Colonic mucosa (tissue), 4 donors: ENCODE measurements around the gene TMPRSS2. TPM values are rescaled to one million over a fixed set of nuclear protein-coding genes. Genes with fewer than 3 reads are reported as not detected.
A peak's percentile ranks its signal among the peaks of the same experiment; 100 is the strongest.

Experiments used
- DNase-seq: peaks from one replicate; pipeline ENCODE4 v3.0.0-alpha.2; 2020
- H3K27ac ChIP-seq: fragments of 200-600 bp; one replicate; pipeline ENCODE4 v1.8.0; 2021
- H3K27me3 ChIP-seq: fragments of 200-600 bp; one replicate; pipeline ENCODE4 v1.8.0; 2021
- H3K36me3 ChIP-seq: fragments of 200-600 bp; one replicate; pipeline ENCODE4 v1.8.0; 2021
- H3K4me1 ChIP-seq: fragments of 200-600 bp; one replicate; pipeline ENCODE4 v1.8.0; 2021; ENCODE audit warnings: mild to moderate bottlenecking
- H3K4me3 ChIP-seq: fragments of 200-600 bp; one replicate; pipeline ENCODE4 v1.8.0; 2021
- H3K9ac ChIP-seq, 2 donors: one replicate each; pipeline ENCODE4 v1.7.0; 2013; ENCODE audit warnings: control low read depth in 2 of 2, low read depth in 2 of 2, low read length in 2 of 2
- H3K9me3 ChIP-seq: fragments of 200-600 bp; one replicate; pipeline ENCODE4 v1.8.0; 2021
- intact Hi-C: fragments of 100-400 bp; cut with DNase I; formaldehyde crosslinking; loops from one replicate; pipeline ENCODE4 v1.14.1; 2022
- total RNA-seq, 2 donors: library from RNA; stranded (reverse); fragmentation: NEBNext Ultra II Directional in 1 of 2; extraction: Animal tissue kit (Norgen Biotek cat#: 25700) in 1 of 2; gene quantifications; one replicate each; pipeline ENCODE4 v1.2.1, GENCODE V29; 2021
- TF ChIP-seq, protein P1 (sequence below): fragments of 200-600 bp; IDR thresholded peaks from one replicate; pipeline ENCODE4 v1.8.0; 2022; ENCODE audit warnings: antibody characterized with exemption, mild to moderate bottlenecking
- donor health status: healthy.
- donor health status: DM: no; HTN: no; CAD: no.
- donor health status: DM: no; HTN: no; CAD: no.

The TMPRSS2 gene
- total RNA-seq, 2 donors from 2014 or later = 261 to 408 TPM

DNA sequence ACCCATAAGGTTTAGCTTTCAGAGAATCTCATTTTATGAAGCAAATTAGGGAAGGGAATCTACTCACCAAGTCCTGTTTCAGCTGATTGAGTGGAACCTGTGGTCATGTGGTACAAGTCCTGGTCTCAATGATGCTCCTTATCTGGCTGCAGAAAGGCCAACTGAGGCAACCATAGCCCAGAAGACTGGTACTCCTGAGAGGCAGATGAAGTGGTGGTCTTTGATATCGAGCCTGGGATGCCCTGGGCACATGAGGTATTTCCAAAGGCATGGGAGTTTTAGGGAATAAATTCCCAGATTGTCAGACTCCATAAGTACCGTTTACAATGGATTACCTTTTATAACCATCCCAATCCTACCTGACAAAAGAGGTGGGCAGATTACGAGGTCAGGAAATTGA, 78.7 kb downstream of the TMPRSS2 start:
- Histone ChIP-seq H3K27me3 (no peaks in the 10 kb centered on the region), H3K9me3 (no peaks in the 10 kb centered on the region), H3K36me3 (no peaks in the 10 kb centered on the region), H3K27ac (no peak overlapping the region), H3K4me1 (peaks cover 5% of the 10 kb centered on the region), H3K9ac (no peak overlapping the region), H3K4me3 (no peak overlapping the region)
- TF ChIP-seq, protein P1, sequence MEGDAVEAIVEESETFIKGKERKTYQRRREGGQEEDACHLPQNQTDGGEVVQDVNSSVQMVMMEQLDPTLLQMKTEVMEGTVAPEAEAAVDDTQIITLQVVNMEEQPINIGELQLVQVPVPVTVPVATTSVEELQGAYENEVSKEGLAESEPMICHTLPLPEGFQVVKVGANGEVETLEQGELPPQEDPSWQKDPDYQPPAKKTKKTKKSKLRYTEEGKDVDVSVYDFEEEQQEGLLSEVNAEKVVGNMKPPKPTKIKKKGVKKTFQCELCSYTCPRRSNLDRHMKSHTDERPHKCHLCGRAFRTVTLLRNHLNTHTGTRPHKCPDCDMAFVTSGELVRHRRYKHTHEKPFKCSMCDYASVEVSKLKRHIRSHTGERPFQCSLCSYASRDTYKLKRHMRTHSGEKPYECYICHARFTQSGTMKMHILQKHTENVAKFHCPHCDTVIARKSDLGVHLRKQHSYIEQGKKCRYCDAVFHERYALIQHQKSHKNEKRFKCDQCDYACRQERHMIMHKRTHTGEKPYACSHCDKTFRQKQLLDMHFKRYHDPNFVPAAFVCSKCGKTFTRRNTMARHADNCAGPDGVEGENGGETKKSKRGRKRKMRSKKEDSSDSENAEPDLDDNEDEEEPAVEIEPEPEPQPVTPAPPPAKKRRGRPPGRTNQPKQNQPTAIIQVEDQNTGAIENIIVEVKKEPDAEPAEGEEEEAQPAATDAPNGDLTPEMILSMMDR = no peak
- DNase-seq = no peak
- intact Hi-C loops = no loop called here

- Histone ChIP-seq H3K27ac (no peak overlapping the region), H3K4me1 (peaks cover 5% of the 10 kb centered on the region), H3K9me3 (no peaks in the 10 kb centered on the region), H3K4me3 (no peak overlapping the region), H3K36me3 (no peaks in the 10 kb centered on the region), H3K9ac (no peak overlapping the region), H3K27me3 (no peaks in the 10 kb centered on the region)
- intact Hi-C loops = no loop called here
- no peak for DNase-seq
- TF ChIP-seq, protein P1 = no peak
These were observed 79.1 kb downstream of the TMPRSS2 start for GRCh38 chr21:41428847-41429246.

GRCh38 chr21:41428311-41428710, 79.6 kb downstream of the TMPRSS2 start:
- Histone ChIP-seq H3K4me3 (no peak overlapping the region), H3K27ac (no peak overlapping the region), H3K4me1 (peaks cover 5% of the 10 kb centered on the region), H3K36me3 (no peaks in the 10 kb centered on the region), H3K9ac (no peak overlapping the region), H3K9me3 (no peaks in the 10 kb centered on the region), H3K27me3 (no peaks in the 10 kb centered on the region)
- DNase-seq = no peak
- intact Hi-C loops = no loop called here
- TF ChIP-seq, protein P1 = no peak

DNA sequence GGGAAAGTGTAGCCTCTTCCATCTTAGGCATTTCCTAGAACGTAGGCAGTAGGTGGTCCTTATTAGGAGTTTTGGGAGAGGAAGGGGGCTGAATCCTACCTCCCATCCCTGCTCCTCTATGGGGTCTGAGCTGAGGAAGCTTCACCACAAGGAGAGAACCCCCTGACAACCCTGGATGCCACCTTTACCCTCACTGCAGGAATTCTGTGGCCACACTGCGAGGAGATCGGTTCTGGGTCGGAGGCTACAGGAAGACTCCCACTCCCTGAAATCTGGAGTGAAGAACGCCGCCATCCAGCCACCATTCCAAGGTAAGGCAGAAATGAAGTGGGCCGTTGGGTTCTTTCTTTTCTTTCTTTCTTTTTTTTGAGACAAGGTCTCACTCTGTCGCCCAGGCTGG, 80.4 kb downstream of the TMPRSS2 start:
- H3K27ac ChIP-seq = no peak overlapping the region
- H3K36me3 ChIP-seq = no peaks in the 10 kb centered on the region
- no peak overlapping the region for H3K9ac ChIP-seq
- H3K4me3 ChIP-seq = no peak overlapping the region
- H3K27me3 ChIP-seq = no peaks in the 10 kb centered on the region
- no peak for DNase-seq
- intact Hi-C loops = no loop called here
- peaks cover 5% of the 10 kb centered on the region for H3K4me1 ChIP-seq
- TF ChIP-seq, protein P1 = no peak
- no peaks in the 10 kb centered on the region for H3K9me3 ChIP-seq

- intact Hi-C loops = no loop called here
- H3K27ac ChIP-seq = no peak overlapping the region
- DNase-seq = no peak
- H3K36me3 ChIP-seq = no peaks in the 10 kb centered on the region
- peak overlapping the region; percentile 55 for H3K4me3 ChIP-seq
- peaks cover 5% of the 10 kb centered on the region for H3K4me1 ChIP-seq
- TF ChIP-seq, protein P1 = no peak
- peak overlapping the region; percentile 71 to 87 for H3K9ac ChIP-seq
- no peaks in the 10 kb centered on the region for H3K9me3 ChIP-seq
- no peaks in the 10 kb centered on the region for H3K27me3 ChIP-seq
These were observed 81.1 kb downstream of the TMPRSS2 start for GRCh38 chr21:41426676-41427404.
